Measurements from ENCODE around the gene PTRH2.
"Not testable (repeated sequence)": the region's sequence is repeated elsewhere in the genome, so short reads cannot be mapped to it uniquely, and the experiment has no call there.

PTRH2 gene

DNA sequence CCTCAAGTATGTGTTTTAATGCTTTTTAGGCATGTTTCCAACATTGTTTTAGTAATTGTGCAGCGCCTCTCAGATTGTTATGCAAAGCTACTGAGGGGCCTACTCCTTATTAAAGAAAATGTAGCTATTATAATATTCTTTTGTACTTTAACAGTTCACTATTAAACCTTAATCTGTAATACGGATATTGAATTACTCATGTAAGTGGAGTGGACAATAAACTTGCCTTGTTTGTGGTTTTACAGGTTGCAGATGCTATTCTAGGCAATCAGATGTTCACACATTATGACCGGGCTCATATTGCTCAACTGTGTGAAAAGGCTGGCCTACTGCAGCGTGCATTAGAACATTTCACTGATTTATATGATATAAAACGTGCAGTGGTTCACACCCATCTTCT is 41.0 kb downstream of the PTRH2 start:
- DNase-seq = no peak

DNA sequence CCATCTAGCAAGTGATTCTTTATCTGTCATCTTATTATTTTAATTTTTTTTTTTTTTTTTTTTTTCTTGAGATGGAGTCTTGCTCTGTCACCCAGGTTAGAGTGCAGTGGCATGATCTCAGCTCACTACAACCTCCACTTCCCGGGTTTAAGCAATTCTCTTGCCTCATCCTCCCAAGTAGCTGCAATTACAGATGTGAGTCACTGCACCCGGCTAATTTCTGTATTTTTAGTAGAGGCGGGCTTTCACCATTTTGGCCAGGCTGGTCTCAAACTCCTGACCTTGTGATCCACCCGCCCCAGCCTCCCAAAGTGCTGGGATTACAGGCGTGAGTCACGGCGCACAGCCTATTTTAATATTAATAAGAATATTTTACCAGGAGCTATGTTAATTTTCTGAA is 50.6 kb downstream of the PTRH2 start:
- not testable (repeated sequence) for DNase-seq

GRCh38 chr17:59652119-59652518 is 55.1 kb downstream of the PTRH2 start:
- DNase-seq = no peak

DNA sequence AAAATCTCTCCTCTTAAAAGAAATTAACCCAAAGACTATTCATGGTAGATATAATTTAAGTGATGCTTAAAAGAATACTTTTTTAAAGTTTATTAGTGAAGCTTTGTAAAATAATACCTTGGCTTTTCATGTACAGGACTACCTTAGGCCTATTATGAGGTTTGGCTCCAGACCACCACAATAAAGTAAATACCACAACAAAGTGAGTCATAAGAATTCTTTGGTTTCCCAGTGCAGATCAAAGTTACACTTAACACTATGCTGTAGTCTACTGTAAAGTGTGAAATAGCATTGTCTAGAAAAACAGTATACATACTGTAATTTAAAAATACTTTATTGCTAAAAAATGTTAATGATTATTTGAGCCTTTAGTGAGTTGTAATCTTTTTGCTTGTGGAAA is 55.9 kb downstream of the PTRH2 start:
- peak in 2 of 5 experiments; percentile 33 to 59 for DNase-seq

GRCh38 chr17:59650642-59651041 is 56.6 kb downstream of the PTRH2 start:
- peak in 1 of 5 experiments; percentile 26 for DNase-seq

GRCh38 chr17:59649886-59650285 is 57.3 kb downstream of the PTRH2 start:
- DNase-seq = no peak
